22Rv1 (cell line): ENCODE results near the gene ERVH48-1.
A peak's percentile ranks its signal among the peaks of the same experiment; 100 is the strongest.
"Not testable (repeated sequence)": the region's sequence is repeated elsewhere in the genome, so short reads cannot be mapped to it uniquely, and the experiment has no call there.

Experiments used
- H3K27ac ChIP-seq: fragments of 450-650 bp; 2 replicates; pipeline ENCODE4 v1.5.1; 2017
- CTCF ChIP-seq: fragments of 450-650 bp; IDR thresholded peaks from 2 replicates; pipeline ENCODE4 v1.5.1; 2017; ENCODE audit warnings: mild to moderate bottlenecking
- ZFX ChIP-seq: fragments of 450-650 bp; IDR thresholded peaks from 2 replicates; pipeline ENCODE4 v1.6.1; 2017; ENCODE audit warnings: antibody characterized with exemption, borderline replicate concordance

ERVH48-1 gene

GRCh38 chr21:42892931-42893755 is 32.3 kb downstream of the ERVH48-1 start, which contains the start of gene NDUFV3:
Gene NDUFV3 (plus strand): TSS chr21:42893309. CDS start chr21:42893334, 25 bp downstream.
- peak within 1 kb of the TSS; percentile 90 for H3K27ac ChIP-seq
- TF ChIP-seq ZFX = 0 out of 2 replicates have a peak, but pooled peaks have one; percentile 51
- no peak for TF ChIP-seq CTCF

GRCh38 chr21:42892582-42892930 is 32.9 kb downstream of the ERVH48-1 start:
- TF ChIP-seq CTCF = no peak
- TF ChIP-seq ZFX = no peak
- peak overlapping the region; percentile 90 for H3K27ac ChIP-seq

- TF ChIP-seq ZFX (no peak), CTCF (no peak)
- no peak overlapping the region for H3K27ac ChIP-seq
Observed at GRCh38 chr21:42887326-42887725, 38.1 kb downstream of the ERVH48-1 start.

GRCh38 chr21:42883921-42884320 is 41.5 kb downstream of the ERVH48-1 start:
- TF ChIP-seq ZFX (no peak), CTCF (no peak)
- H3K27ac ChIP-seq = no peak overlapping the region

- no peak for TF ChIP-seq CTCF
- no peak for TF ChIP-seq ZFX
- H3K27ac ChIP-seq = peak overlapping the region; percentile 93
Observed at GRCh38 chr21:42880352-42880751, 45.1 kb downstream of the ERVH48-1 start.

- H3K27ac ChIP-seq = peak within 1 kb of the TSS; percentile 93
- TF ChIP-seq ZFX (no peak), CTCF (no peak)
Observed at GRCh38 chr21:42878993-42879787, 46.2 kb downstream of the ERVH48-1 start, which contains the start of gene WDR4. Gene WDR4 (minus strand): TSS chr21:42879539. CDS start chr21:42879495, 44 bp downstream.

- TF ChIP-seq CTCF (no peak), ZFX (no peak)
- H3K27ac ChIP-seq = peak overlapping the region; percentile 93
Observed at GRCh38 chr21:42878678-42878992, 46.8 kb downstream of the ERVH48-1 start.

- not testable (repeated sequence) for H3K27ac ChIP-seq
Observed at GRCh38 chr21:42875811-42876210, 49.6 kb downstream of the ERVH48-1 start.
